Panc1 (cell line): ENCODE results near the gene THUMPD3. TPM values are rescaled to one million over a fixed set of nuclear protein-coding genes. Genes with fewer than 3 reads are reported as not detected.

Experiments used
- ATAC-seq: fragments of 200-7000 bp; cut with Tn5 transposase; 2 replicates; pipeline ENCODE4 v1.9.1; 2020; ENCODE audit warnings: mild to moderate bottlenecking, moderate library complexity
- BruUV-seq: library from RNA; stranded (reverse); fragments of 400-500 nt; replicated peaks from 2 replicates; lab custom pipeline; 2021; lab: Mats Ljungman, UMichigan
- CTCF ChIA-PET: fragments of 300-600 bp; sonication (Branson Sonifier 250); formaldehyde crosslinking; loops from one replicate; lab custom pipeline; 2022; ENCODE audit warnings: antibody characterized with exemption; lab: Charles Lee
- POLR2A ChIA-PET: fragments of 300-600 bp; sonication (Branson Sonifier 250); formaldehyde crosslinking; loops from one replicate; lab custom pipeline; 2022; ENCODE audit warnings: antibody characterized with exemption; lab: Charles Lee
- DNase-seq: peaks from one replicate; pipeline ENCODE4 v3.0.0-alpha.2; 2010; ENCODE audit warnings: low read depth, low spot score
- H3K27ac ChIP-seq: 2 replicates; pipeline ENCODE4 v1.5.1; 2011; ENCODE audit warnings: mild to moderate bottlenecking, low read length, inconsistent platforms
- H3K27me3 ChIP-seq: fragments of 200-500 bp; sonication (Bioruptor generic); 2 replicates; pipeline ENCODE4 v1.6.0; 2014; ENCODE audit warnings: low read length, inconsistent platforms; ENCODE audit not compliant: control insufficient read depth, insufficient read depth
- H3K36me3 ChIP-seq: fragments of 200-500 bp; sonication (Bioruptor generic); 2 replicates; pipeline ENCODE4 v1.5.1; 2014; ENCODE audit warnings: inconsistent platforms, mild to moderate bottlenecking, low read length, moderate library complexity; ENCODE audit not compliant: control insufficient read depth, insufficient read depth
- H3K4me1 ChIP-seq: 2 replicates; pipeline ENCODE4 v1.5.1; 2011; ENCODE audit warnings: inconsistent platforms, mild to moderate bottlenecking, low read length, moderate library complexity; ENCODE audit not compliant: control insufficient read depth, insufficient read depth
- H3K4me3 ChIP-seq, 2 experiments: 2 replicates each; pipeline ENCODE4 v1.5.1; 2011 to 2012; ENCODE audit warnings: low read depth in 2 of 2, low read length in 2 of 2, mild to moderate bottlenecking in 2 of 2, inconsistent platforms in 1 of 2, moderate library complexity in 1 of 2
- H3K9me3 ChIP-seq: fragments of 200-500 bp; sonication (Bioruptor generic); 2 replicates; pipeline ENCODE4 v1.5.1; 2014; ENCODE audit warnings: low read depth, mild to moderate bottlenecking, inconsistent platforms, low read length, moderate library complexity; ENCODE audit not compliant: control insufficient read depth, insufficient read depth
- POLR2AphosphoS5 ChIP-seq: IDR thresholded peaks from 2 replicates; pipeline ENCODE4 v1.6.1; 2012; ENCODE audit warnings: mild to moderate bottlenecking, low read depth, low read length, moderate library complexity
- REST ChIP-seq, 2 experiments: IDR thresholded peaks; 2 replicates each; pipeline ENCODE4 v1.6.1; 2011 to 2012; ENCODE audit warnings: low read depth in 2 of 2, control low read depth in 1 of 2, low read length in 1 of 2, mild to moderate bottlenecking in 1 of 2, moderate library complexity in 1 of 2; ENCODE audit not compliant: insufficient read depth in 1 of 2
- SIN3A ChIP-seq: IDR thresholded peaks from 2 replicates; pipeline ENCODE4 v1.6.1; 2012; ENCODE audit warnings: low read depth, mild to moderate bottlenecking, low read length, moderate library complexity, borderline replicate concordance; ENCODE audit not compliant: insufficient read depth
- TCF7L2 ChIP-seq: IDR thresholded peaks from 2 replicates; pipeline ENCODE4 v1.6.1; 2011; ENCODE audit warnings: mild to moderate bottlenecking, low read depth, low read length, inconsistent platforms
- in situ Hi-C: cut with HindIII; loops from 2 replicates; pipeline ENCODE4 v1.10.0; 2016; ENCODE audit warnings: low sequenced_read_pairs, low pct_unique_long_range_greater_than_20kb
- intact Hi-C: fragments of 100-400 bp; cut with micrococcal nuclease; formaldehyde crosslinking; loops from one replicate; pipeline ENCODE4 v1.10.0; 2022; ENCODE audit not compliant: unreplicated experiment
- total RNA-seq: library from RNA; stranded (reverse); gene quantifications from one replicate; pipeline ENCODE4 v1.2.1, GENCODE V29; 2021; ENCODE audit not compliant: unreplicated experiment
- TF ChIP-seq, protein P1 (sequence below): fragments of 450-650 bp; IDR thresholded peaks from 2 replicates; pipeline ENCODE4 v1.5.1; 2017; ENCODE audit warnings: mild to moderate bottlenecking

Gene THUMPD3
- total RNA-seq, 1 experiment from 2014 or later: 43.5 TPM

- ATAC-seq: peak; percentile 56; the same call in 1 of the 2 replicates
- Histone ChIP-seq H3K27ac (no peak overlapping the region), H3K4me1 (peaks cover 19% of the 10 kb centered on the region), H3K27me3 (no peaks in the 10 kb centered on the region), H3K9me3 (no peaks in the 10 kb centered on the region), H3K4me3 (no peak overlapping the region), H3K36me3 (no peaks in the 10 kb centered on the region)
- in situ Hi-C loops: no loop called here
- TF ChIP-seq REST (IDR thresholded peaks at IDR 0.05; ENCODE audit: insufficient read depth in 1 of 2, low read depth in 2 of 2, low read length in 1 of 2) (no peak), POLR2AphosphoS5 (no peak), TCF7L2 (no peak), SIN3A (no peak)
- TF ChIP-seq, protein P1, sequence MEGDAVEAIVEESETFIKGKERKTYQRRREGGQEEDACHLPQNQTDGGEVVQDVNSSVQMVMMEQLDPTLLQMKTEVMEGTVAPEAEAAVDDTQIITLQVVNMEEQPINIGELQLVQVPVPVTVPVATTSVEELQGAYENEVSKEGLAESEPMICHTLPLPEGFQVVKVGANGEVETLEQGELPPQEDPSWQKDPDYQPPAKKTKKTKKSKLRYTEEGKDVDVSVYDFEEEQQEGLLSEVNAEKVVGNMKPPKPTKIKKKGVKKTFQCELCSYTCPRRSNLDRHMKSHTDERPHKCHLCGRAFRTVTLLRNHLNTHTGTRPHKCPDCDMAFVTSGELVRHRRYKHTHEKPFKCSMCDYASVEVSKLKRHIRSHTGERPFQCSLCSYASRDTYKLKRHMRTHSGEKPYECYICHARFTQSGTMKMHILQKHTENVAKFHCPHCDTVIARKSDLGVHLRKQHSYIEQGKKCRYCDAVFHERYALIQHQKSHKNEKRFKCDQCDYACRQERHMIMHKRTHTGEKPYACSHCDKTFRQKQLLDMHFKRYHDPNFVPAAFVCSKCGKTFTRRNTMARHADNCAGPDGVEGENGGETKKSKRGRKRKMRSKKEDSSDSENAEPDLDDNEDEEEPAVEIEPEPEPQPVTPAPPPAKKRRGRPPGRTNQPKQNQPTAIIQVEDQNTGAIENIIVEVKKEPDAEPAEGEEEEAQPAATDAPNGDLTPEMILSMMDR: no peak
- CTCF ChIA-PET: no interaction called here
- no TSS peak for BruUV-seq
- intact Hi-C loops: no loop called here
- POLR2A ChIA-PET: no interaction called here
- no peak for DNase-seq
Observed at GRCh38 chr3:9415485-9416138, 52.8 kb downstream of the THUMPD3 start.

- no TSS peak for BruUV-seq
- Histone ChIP-seq H3K9me3 (no peaks in the 10 kb centered on the region), H3K27ac (no peak overlapping the region), H3K4me3 (no peak overlapping the region), H3K4me1 (peaks cover 25% of the 10 kb centered on the region), H3K36me3 (no peaks in the 10 kb centered on the region), H3K27me3 (no peaks in the 10 kb centered on the region)
- ATAC-seq (no peak), DNase-seq (no peak)
- ChIA-PET POLR2A (interaction anchor here (1.2 kb wide), 1 partner anchor 19 kb away, joined by 3 read pairs; the partner anchor contains the start of gene SETD5), CTCF (no interaction called here)
- in situ Hi-C loops (no loop called here), intact Hi-C loops (no loop called here)
- TF ChIP-seq REST (IDR thresholded peaks at IDR 0.05; ENCODE audit: insufficient read depth in 1 of 2, low read depth in 2 of 2, low read length in 1 of 2) (no peak), SIN3A (no peak), POLR2AphosphoS5 (no peak), TCF7L2 (no peak)
- TF ChIP-seq, protein P1: no peak
Observed at GRCh38 chr3:9416139-9416780, 53.4 kb downstream of the THUMPD3 start.
